ENCODE results near the gene KRT10. TPM values are rescaled to one million over a fixed set of nuclear protein-coding genes. Genes with fewer than 3 reads are reported as not detected.

KRT10 gene
- total and polyA plus RNA-seq, 12 donors, result 0.35 to 58.4 (median 29.4) TPM

DNA sequence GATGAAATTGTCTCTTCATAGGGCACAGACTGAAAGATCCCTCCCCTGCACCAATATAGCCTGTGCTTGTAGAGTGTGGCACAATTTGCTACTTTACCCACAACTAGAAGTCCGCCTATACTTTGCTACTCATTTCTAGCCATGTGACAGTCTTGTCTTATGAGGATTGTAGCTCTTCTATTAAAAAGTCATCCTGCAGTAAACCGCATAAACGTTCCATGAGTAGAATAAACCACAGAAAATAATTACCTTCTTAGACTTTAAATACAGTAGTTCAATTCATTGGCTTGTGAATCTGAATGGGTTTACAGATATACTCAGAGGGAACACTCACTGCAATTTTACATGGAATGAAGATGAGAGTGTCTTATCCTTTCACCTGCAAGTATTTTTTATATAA lies 44.4 kb downstream of the KRT10 start:
- DNase-seq, result no peak
- Histone ChIP-seq H3K9me3 (replicated peaks in 1 of 3) (no peaks in the 10 kb centered on the region), H3K36me3 (replicated peaks in 1 of 2) (no peaks in the 10 kb centered on the region), H3K27me3 (peaks cover 26% of the 10 kb centered on the region), H3K27ac (no peak overlapping the region), H3K4me3 (no peak overlapping the region), H3K4me1 (replicated peaks in 1 of 2) (no peaks in the 10 kb centered on the region)
- intact Hi-C loops (cut with DNase I), result no loop called here
- WGBS, 4 donors, result 76 to 88% (median 80%) methylated on average over 3 of the region's 3 CpGs
- no peak for TF ChIP-seq POLR2A (IDR thresholded peaks at IDR 0.05)
- TF ChIP-seq, protein P1, sequence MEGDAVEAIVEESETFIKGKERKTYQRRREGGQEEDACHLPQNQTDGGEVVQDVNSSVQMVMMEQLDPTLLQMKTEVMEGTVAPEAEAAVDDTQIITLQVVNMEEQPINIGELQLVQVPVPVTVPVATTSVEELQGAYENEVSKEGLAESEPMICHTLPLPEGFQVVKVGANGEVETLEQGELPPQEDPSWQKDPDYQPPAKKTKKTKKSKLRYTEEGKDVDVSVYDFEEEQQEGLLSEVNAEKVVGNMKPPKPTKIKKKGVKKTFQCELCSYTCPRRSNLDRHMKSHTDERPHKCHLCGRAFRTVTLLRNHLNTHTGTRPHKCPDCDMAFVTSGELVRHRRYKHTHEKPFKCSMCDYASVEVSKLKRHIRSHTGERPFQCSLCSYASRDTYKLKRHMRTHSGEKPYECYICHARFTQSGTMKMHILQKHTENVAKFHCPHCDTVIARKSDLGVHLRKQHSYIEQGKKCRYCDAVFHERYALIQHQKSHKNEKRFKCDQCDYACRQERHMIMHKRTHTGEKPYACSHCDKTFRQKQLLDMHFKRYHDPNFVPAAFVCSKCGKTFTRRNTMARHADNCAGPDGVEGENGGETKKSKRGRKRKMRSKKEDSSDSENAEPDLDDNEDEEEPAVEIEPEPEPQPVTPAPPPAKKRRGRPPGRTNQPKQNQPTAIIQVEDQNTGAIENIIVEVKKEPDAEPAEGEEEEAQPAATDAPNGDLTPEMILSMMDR (IDR thresholded peaks at IDR 0.05), result no peak

DNA sequence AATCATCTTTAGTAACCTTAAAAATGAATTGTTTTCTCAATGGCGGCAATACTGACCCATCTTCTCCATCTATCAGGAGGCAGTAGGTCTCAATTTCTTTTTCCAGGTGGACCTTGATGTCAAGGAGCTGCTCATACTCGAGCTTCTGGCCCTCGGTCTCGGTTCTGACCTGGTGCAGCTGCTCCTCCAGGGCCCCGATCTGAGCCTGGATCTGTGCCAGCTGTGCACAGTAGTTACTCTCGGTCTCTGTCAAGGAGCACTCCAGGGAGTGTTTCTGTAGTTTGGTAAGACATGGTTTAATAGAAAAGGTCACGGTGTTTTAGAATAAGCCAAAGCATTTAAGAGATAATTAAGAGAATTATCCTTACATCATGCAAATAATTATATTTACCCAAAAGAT lies 45.0 kb downstream of the KRT10 start:
- 64 to 73% (median 67%) methylated on average over 7 of the region's 7 CpGs for WGBS, 4 donors
- H3K4me3 ChIP-seq, result no peak overlapping the region
- intact Hi-C loops (cut with DNase I), result no loop called here
- H3K27ac ChIP-seq, result no peak overlapping the region
- H3K4me1 ChIP-seq (replicated peaks in 1 of 2), result no peaks in the 10 kb centered on the region
- no peaks in the 10 kb centered on the region for H3K9me3 ChIP-seq (replicated peaks in 1 of 3)
- H3K36me3 ChIP-seq (replicated peaks in 1 of 2), result no peaks in the 10 kb centered on the region
- no peak for DNase-seq
- H3K27me3 ChIP-seq, result peaks cover 27% of the 10 kb centered on the region
- no peak for TF ChIP-seq POLR2A (IDR thresholded peaks at IDR 0.05)
- TF ChIP-seq, protein P1 (IDR thresholded peaks at IDR 0.05), result no peak

DNA sequence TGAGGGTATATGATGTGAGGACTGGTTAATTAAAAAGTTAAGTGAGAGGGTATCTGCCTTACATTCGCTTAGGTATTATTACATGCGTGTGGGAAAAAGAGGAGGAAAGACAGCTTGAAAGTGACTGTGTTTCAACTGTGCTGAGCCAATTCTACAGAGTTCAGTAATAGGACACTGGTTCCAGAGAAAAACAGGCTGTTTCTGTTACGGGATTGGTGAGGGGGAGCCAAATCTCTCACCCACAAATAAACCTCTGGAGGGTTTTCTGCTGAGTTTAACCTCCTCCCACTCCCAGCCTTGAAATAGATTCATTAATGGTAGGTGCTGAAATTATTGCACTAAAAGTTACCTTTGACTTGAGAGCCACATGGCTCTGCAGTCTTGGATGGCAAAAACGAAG lies 46.5 kb downstream of the KRT10 start:
- no peak for DNase-seq
- no peak overlapping the region for H3K4me3 ChIP-seq
- H3K27ac ChIP-seq, result no peak overlapping the region
- H3K9me3 ChIP-seq (replicated peaks in 1 of 3), result no peaks in the 10 kb centered on the region
- H3K27me3 ChIP-seq, result peaks cover 33% of the 10 kb centered on the region
- H3K36me3 ChIP-seq (replicated peaks in 1 of 2), result no peaks in the 10 kb centered on the region
- intact Hi-C loops (cut with DNase I), result no loop called here
- WGBS, 4 donors, result 61 to 68% (median 64%) methylated on average over 4 of the region's 4 CpGs
- no peaks in the 10 kb centered on the region for H3K4me1 ChIP-seq (replicated peaks in 1 of 2)
- TF ChIP-seq POLR2A (IDR thresholded peaks at IDR 0.05), result no peak
- TF ChIP-seq, protein P1 (IDR thresholded peaks at IDR 0.05), result no peak

DNA sequence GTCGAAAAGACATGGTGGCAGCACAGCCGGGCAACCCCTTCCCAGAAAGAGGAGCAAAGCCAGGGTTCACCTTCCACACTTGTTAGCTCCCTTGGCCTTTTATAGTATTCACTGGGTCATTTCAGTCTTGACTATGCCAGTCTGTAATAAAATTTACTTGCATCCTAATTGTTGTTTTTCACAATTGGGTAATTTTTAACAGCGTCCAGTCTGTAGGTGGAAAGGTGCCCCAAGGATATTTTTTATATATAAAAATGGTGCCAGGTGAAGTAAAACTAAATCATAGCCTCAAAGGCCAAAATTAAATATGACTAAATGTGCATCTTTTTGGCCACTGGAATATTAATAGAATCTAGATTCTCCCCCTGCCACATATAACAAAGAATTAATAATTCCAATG lies 50.3 kb downstream of the KRT10 start, which contains the start of gene KRT26:
TSS of gene KRT26 (minus strand) at position 101 of the 400 bp plus-strand sequence. CDS start at position 13, 88 bp downstream.
- H3K4me3 ChIP-seq, result no peak within 1 kb of the TSS
- H3K9me3 ChIP-seq (replicated peaks in 1 of 3), result no peaks in the 10 kb centered on the region
- H3K36me3 ChIP-seq (replicated peaks in 1 of 2), result no peaks in the 10 kb centered on the region
- 82 to 90% (median 83%) methylated on average over 3 of the region's 3 CpGs for WGBS, 4 donors
- no peak within 1 kb of the TSS for H3K27ac ChIP-seq
- H3K4me1 ChIP-seq (replicated peaks in 1 of 2), result no peaks in the 10 kb centered on the region
- peaks cover 12% of the 10 kb centered on the region for H3K27me3 ChIP-seq
- no peak for TF ChIP-seq POLR2A (IDR thresholded peaks at IDR 0.05)
- DNase-seq, result no peak
- intact Hi-C loops (cut with DNase I), result no loop called here

Other genes starting within 250 kb of the KRT10 start
- 10 to 100 TPM; 55.5 to 97.3 (median 75.1) TPM for gene SMARCE1, start 174.8 kb downstream of the KRT10 start, total RNA-seq
- gene SMARCE1, start 174.8 kb downstream of the KRT10 start, polyA plus RNA-seq, result 100 to 1,000 TPM in 1 of 3 donors, 10 to 100 TPM in 2; 60.9 to 128 (median 93.4) TPM
- 10 to 100 TPM in 1 of 9 donors, 1 to 10 TPM in 6, under 1 TPM in 2; 0.69 to 10.7 (median 3.1) TPM for gene KRT222, start 157.4 kb downstream of the KRT10 start, total RNA-seq
- gene KRT222, start 157.4 kb downstream of the KRT10 start, polyA plus RNA-seq, result 1 to 10 TPM; 2.8 to 9.3 (median 5.9) TPM
- not detected for gene KRT24, start 118.9 kb downstream of the KRT10 start, total RNA-seq
- gene KRT24, start 118.9 kb downstream of the KRT10 start, polyA plus RNA-seq, result under 1 TPM in 2 of 3 donors, not detected in 1; 0.10 to 0.24 TPM
- not detected for gene KRT25, start 67.3 kb downstream of the KRT10 start, total RNA-seq
- gene KRT25, start 67.3 kb downstream of the KRT10 start, polyA plus RNA-seq, result not detected
- not detected for gene KRT26, start 50.4 kb downstream of the KRT10 start, total RNA-seq
- not detected for gene KRT26, start 50.4 kb downstream of the KRT10 start, polyA plus RNA-seq
- not detected for gene KRT27, start 40.1 kb downstream of the KRT10 start, total RNA-seq
- gene KRT27, start 40.1 kb downstream of the KRT10 start, polyA plus RNA-seq, result under 1 TPM in 2 of 3 donors, not detected in 1; 0.34 to 0.56 TPM
- gene KRT28, start 22.7 kb downstream of the KRT10 start, total RNA-seq, result not detected
- gene KRT28, start 22.7 kb downstream of the KRT10 start, polyA plus RNA-seq, result not detected
- gene KRT12, start 44.6 kb upstream of the KRT10 start, total RNA-seq, result not detected
- not detected for gene KRT12, start 44.6 kb upstream of the KRT10 start, polyA plus RNA-seq
- under 1 TPM in 2 of 9 donors, not detected in 7; 0.23 to 0.50 TPM for gene KRT20, start 62.6 kb upstream of the KRT10 start, total RNA-seq
- gene KRT20, start 62.6 kb upstream of the KRT10 start, polyA plus RNA-seq, result under 1 TPM in 2 of 3 donors, not detected in 1; 0.27 to 0.64 TPM
- gene KRT23, start 115.0 kb upstream of the KRT10 start, total RNA-seq, result not detected
- under 1 TPM in 1 of 3 donors, not detected in 2; 0.03 TPM for gene KRT23, start 115.0 kb upstream of the KRT10 start, polyA plus RNA-seq
- gene KRT39, start 144.3 kb upstream of the KRT10 start, total RNA-seq, result not detected
- gene KRT39, start 144.3 kb upstream of the KRT10 start, polyA plus RNA-seq, result under 1 TPM in 1 of 3 donors, not detected in 2; 0.17 TPM
- gene KRT40, start 161.7 kb upstream of the KRT10 start, total RNA-seq, result not detected
- not detected for gene KRT40, start 161.7 kb upstream of the KRT10 start, polyA plus RNA-seq
- not detected for gene KRTAP3-3, start 171.6 kb upstream of the KRT10 start, total RNA-seq
- gene KRTAP3-3, start 171.6 kb upstream of the KRT10 start, polyA plus RNA-seq, result not detected
- not detected for gene KRTAP3-2, start 177.3 kb upstream of the KRT10 start, total RNA-seq
- not detected for gene KRTAP3-2, start 177.3 kb upstream of the KRT10 start, polyA plus RNA-seq
- gene KRTAP3-1, start 186.5 kb upstream of the KRT10 start, total RNA-seq, result not detected
- gene KRTAP3-1, start 186.5 kb upstream of the KRT10 start, polyA plus RNA-seq, result not detected
- not detected for gene KRTAP1-5, start 204.6 kb upstream of the KRT10 start, total RNA-seq
- gene KRTAP1-5, start 204.6 kb upstream of the KRT10 start, polyA plus RNA-seq, result not detected
- not detected for gene KRTAP1-4, start 207.6 kb upstream of the KRT10 start, total RNA-seq
- gene KRTAP1-4, start 207.6 kb upstream of the KRT10 start, polyA plus RNA-seq, result not detected
- gene KRTAP1-3, start 212.3 kb upstream of the KRT10 start, total RNA-seq, result not detected
- not detected for gene KRTAP1-3, start 212.3 kb upstream of the KRT10 start, polyA plus RNA-seq
- gene KRTAP1-1, start 218.8 kb upstream of the KRT10 start, total RNA-seq, result not detected
- not detected for gene KRTAP1-1, start 218.8 kb upstream of the KRT10 start, polyA plus RNA-seq
- gene KRTAP2-1, start 224.7 kb upstream of the KRT10 start, total RNA-seq, result not detected
- gene KRTAP2-1, start 224.7 kb upstream of the KRT10 start, polyA plus RNA-seq, result not detected
- not detected for gene KRTAP2-2, start 232.6 kb upstream of the KRT10 start, total RNA-seq
- not detected for gene KRTAP2-2, start 232.6 kb upstream of the KRT10 start, polyA plus RNA-seq
- not detected for gene KRTAP2-3, start 237.5 kb upstream of the KRT10 start, total RNA-seq
- not detected for gene KRTAP2-3, start 237.5 kb upstream of the KRT10 start, polyA plus RNA-seq
- gene KRTAP2-4, start 243.3 kb upstream of the KRT10 start, total RNA-seq, result not detected
- not detected for gene KRTAP2-4, start 243.3 kb upstream of the KRT10 start, polyA plus RNA-seq